Fibroblast of skin of scalp (primary cell): ENCODE data around the gene PPP1R18.

Experiments
- DNase-seq: peaks from one replicate; pipeline ENCODE4 v3.0.0-alpha.2; 2013

PPP1R18 gene

DNA sequence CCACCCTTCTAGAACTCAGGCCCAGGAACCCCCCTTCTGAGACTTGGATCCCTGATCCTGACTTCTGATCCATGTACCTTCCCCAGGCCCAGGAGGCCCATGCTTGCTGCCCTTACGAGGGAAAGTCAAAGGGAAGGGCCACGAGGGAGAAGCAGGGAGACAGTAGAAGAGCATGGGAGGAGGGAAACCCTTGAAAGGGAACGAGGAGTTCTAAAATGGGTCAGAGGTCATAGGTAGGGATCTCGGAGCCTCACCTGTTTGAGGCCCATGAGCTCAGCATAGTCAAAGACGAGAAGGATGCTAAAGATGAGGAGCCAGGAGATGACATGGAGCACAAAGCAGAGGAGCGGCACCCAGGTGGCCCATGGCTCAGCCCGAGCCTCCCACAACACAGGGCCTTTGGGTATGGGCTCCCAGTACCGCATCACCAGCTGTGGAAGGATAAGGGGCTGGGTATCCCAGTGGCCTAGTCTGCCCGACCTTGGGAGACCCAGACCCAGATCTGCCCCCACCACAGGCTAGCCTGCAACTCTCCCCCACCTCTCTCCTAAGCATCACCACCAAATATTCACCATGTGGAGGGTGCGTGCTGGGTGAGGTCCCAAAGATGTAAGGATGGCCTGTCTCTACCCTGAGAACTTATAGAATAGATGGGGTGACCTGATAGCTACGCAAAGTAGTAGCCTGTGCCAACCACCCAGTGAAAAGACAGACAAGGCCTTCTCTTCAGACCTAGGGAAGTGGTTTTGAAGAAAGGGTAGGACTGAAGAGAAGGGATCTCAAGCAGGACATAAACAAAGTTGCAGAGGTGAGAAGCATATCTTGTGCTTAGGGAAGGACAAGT lies 2.8 kb upstream of the PPP1R18 start:
- DNase-seq: no peak

DNA sequence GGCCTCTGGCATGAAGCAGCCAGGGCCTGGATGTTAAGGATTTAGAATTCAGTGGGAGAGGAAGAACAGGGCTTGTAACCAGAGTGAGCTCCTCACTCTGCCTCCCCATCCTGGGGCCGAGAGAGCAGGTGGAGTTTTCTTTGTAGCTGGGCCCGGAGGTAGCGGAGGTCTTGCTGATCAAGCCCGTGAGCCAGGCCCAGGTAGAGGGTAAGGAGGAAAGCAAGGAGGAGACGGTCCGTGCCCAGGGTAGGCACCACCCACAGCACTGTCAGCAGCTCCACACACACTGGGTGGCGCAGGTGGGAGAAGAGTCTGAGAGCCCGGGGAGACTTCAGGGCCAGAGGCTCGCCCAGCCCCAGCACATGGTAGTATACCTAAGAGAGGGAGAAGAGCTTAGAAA lies 2.1 kb upstream of the PPP1R18 start:
- DNase-seq: no peak

DNA sequence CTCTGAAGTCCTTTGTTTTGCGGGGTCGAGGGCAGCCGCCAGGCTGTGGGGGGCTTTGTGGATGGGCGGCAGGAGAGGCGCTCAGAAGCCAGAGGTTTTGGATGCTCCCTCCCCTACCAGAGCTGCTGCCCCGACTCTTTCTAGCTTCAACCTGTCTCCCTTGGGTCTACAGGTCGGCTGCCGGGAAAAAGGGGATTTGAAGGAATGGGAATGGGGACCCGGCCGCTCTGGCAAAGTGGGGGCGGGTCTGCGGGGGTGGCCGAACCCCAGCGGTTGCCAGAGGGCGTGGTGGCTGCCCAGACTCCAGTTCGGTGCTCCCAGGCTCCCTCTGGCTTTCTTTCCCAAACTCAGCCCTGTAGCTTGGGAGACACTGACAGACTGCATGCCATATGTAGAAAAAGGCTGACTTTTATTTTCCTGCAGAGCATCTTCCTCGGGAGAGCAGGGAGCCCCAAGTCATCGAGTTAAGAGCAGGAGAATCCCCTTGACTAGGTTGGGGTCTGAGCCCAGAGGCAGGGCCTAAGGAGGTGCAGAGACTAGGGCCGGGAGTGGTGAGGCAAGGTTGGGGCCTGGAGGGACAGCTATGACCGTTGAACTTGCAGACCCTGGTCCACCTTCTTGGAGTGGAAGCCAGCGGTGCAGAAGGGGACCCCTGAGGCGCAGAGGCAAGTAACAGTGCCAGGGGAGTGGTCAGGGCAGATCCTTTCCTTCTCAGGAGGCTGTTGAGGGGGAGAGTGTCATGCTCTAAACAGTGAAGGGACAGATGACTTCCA lies 1.4 kb upstream of the PPP1R18 start:
- peak; percentile 60 for DNase-seq

DNA sequence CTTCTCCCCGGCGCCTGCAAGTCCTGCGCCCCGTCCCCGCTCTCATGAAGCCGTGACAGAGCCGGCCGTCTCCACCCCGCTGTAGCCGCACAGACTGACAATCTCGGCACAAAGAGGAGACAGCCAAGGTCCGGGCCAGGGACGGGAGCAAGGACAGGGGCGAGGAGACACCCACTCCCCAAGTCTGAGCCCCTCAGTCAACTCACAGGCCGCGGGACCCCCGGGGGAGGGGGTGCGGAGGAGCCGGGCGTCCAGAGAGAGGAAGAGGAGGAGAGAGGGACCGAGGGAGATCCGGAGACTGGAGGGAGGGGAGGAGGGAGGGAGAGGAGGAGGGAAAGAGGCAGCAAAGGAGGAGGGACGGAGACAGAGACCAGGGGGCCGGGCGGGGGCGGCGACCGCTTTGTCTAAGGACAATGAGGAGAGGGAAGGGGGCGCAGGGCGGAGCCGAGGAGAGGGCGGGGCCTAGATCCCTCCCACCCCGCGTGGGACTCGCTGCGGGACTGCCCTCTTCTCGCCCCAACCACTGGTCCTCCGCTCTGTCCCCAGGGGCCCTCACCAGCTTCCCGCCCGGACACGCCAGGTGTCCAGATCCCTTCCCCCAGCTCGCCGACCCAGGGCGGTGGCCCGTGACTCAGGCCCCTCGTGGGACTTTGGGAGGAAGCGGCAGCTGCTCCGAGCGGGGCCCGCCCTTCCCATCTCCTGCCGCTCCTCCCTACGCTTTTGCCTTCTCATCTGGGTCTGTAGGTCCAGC lies 638 bp upstream of the PPP1R18 start:
- DNase-seq: peak; percentile 98

DNA sequence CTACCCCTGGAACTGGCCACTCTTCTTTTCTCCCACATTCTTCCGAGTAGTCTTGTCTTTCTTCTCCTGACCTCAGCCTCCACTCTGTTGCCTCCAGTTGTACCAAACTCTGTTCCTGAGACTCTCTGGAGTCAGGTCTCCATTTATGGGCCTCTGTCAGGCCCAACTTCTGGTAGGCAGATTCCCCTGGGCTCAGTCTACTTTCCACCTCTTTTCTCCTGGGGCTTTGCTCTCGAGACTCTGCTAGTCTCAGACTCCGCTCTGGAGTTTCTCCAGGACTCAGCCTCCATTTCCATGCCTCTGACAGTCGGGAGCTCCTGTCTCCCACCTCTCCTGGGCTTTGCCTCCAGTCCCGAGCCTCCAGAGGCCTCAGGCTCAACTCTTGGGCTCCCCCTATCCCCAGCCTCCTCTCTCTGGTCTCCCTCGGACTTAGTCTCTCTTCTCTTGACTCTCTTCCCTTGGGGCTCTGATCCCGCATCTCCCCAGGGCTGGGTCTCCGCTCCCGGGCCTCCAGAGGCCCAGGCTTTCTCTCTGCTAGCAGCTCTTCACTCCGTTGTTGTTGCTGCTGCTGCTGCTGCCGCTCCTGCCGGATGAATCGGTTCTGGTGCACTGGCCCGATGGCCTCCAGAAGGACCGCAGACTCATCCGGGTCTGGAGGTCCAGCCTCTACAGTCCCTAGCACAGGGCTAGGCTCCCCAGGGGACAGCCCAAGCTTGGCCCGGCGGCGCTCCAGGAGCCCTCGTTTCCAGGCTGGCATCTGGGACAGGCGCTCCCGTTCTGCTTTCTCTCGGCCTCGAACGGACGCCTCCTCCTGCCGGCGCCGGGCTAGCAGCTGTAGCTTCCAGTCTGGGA lies 1.1 kb downstream of the PPP1R18 start:
- peak; percentile 35 for DNase-seq

DNA sequence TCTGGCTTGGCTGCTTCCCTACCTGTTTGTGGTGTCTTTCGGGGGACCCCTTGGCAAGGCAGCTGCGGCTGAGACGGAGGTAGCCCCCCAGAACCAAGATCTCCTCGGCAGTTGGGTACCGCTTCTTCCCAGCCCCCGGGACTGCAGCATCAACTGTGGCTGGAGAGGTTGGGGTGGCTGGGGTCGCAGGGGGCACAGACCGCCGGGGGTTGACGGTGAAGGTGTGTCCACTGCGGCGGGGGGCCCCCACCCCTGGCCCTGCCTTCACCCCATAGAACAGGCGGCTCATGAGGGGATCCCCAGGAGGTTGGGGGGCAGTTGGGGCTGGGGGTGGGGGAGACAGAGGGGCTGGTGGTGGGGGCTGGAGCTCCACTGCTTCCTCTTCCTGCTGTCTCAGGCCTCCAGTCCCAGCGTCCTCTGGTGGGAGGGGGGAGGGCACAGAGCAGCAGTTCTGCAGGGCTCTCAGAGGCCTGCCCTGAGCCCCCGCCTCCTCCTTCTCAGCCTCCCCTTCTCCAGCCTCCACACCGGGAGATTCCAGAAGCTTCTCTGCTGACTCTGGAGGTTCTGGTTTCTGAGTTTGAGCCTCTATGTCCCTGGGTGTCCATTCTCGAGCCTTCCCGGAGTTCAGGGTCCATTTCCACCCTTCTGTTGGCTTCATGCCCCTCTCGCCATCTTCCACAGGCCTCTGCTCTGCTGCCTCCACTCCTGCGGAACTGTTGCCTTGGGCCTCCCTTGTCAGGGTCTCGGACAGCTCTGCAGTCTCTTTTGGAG lies 1.9 kb downstream of the PPP1R18 start:
- DNase-seq: peak; percentile 67

DNA sequence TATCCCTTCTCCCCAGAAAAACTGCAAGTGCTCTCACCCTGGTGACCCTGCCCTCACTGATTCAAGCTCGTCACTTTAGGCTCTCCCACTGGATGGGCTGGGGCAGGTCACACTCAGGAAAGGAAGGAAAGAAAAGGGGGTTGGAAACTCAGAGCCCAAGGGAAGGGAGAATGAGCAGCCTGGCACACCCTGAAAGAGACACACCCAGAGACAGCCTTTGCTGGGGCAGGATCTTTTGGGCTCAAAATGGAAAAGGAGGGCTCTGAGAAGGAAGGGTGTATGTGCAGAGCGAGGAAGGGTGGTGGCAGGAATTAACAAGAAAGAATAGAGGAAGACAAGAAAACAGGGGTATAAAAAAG lies 2.5 kb downstream of the PPP1R18 start:
- no peak for DNase-seq

DNA sequence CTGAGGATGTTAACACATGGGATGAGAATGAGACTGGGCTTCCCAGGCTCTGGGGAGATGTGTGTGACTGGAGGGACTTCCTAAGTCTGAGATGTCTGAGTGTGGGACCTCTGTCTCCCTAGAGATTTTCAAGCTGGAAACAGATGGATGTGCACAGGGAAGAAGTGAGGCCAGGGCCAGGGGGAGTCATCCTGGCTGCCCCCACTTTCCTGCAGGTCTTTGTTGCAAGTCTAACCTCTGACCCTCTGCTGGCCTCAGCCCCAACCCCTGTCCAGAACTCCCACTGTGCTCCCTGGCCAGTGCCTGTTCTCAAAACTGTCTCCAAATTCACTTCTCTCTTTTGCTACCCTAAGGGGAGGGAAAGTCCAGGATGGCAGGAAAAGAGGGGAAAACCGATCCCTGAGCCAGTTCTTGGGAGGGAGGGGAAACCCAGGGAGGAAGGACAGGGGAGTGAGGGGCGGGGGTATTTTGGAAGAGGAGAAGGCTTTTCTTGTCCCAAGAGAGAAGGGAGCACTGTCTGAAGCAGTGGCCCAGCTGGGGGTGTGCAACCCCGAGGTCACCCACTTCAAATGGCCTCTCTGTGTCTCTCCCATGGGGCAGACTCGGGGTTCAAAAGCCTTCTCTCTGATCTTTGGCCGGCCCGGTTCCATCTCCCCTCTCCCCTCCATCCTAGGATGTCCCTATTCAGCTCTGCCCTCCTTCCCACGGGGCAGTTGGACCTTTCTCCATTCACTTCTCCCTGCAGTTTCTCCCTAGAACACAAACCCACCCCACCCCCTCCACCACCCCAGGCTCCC lies 3.1 kb downstream of the PPP1R18 start:
- no peak for DNase-seq

DNA sequence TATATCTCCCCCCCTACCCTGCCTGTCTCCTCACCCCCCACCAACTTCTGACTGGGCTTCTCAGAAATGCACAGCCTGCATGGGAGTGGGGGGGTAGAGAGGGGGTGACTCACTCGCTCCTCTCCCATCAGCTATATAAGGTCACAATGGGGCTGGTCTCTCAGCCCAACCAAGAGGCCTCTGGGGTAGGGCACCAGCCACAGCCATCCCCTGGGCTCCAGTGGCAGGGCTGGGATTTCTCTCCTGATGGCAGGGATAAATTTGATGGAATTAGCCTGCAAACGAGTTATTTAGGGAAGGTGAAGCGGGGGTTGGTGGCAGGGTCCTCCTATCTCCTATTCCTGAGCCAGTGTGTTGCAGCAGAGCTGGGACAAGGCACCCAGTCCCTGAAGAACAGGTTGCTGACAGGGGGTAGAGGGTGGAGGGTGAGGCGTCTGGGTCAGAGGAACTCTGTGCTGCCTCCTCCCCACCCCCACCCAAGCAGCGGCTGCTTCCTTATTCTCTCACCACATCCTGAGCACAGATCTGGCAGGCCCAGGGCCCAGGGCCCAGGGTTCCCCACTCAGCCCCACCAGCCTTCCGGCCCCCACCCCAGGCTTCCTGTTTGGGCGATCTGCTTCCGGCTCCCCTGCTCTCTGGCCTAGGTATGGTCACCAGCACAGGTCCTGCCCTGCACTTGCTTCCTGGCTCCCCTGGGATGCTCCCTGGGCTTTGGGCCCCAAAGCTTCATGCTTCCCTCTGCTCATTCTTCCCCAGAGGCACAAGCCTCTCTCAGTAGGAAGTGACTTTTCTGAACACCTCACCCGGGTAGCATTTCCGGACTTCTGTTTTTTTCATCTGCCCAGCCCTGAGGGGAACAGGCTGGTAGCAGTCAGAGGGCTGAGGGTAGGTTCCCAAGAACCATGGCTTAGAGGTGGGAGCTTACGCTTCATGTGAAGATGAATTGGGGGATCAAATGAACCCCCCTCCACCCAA lies 4.0 kb downstream of the PPP1R18 start:
- peak; percentile 97 for DNase-seq

DNA sequence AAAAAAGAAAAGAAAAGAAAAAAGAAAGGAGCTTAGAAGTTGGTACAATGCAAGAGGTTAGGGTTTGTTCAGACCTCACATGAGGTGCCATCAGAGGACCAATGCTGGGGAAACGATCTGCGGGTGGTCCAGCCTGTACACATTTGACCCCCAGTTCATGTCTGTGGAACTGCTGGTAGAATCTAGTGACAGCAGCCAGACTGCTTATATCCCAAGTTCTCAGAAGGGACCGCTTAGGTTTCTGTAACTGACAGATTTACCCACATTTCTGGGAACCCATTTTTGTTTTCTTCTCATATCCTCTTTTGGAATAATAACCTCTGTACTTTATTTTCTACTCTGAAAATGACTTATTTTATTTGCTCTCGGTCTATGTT lies 4.7 kb downstream of the PPP1R18 start:
- DNase-seq: no peak

DNA sequence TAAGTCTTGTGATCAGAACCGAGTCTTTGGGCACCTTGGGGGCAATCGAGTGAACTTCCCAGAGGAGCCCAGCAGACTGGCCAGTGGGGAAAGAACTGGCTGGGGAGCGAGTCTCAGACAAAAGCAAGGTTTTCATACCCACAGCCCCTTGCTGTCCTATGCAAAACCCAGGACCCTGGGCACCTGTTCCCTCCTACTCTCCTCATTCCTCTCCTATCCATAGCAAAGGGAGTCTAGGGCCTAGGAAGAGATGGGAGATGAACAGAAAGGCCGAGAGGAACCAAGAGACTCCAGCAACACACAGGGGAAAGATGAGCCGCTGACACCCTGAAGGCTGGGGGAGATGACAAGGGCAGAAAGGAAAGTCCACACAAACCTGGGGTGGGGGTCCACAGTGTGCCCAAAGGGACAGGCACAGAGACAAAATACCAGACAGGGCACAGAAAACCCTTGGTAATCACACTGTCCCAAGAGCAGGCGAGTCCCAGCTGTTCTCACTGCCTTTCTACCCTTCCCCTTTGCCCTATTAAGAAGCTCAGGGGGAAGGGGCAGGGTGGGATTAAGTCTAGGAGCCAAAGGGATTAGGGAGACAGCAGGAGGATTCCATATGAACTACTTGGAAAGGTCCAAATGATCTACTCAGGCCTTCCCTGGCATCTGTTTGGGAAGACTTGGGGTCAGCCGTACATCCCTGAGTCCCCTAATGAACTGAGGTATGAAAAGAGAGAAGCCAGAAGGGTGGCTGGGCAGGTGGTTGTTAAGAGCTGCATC lies 6.5 kb downstream of the PPP1R18 start:
- DNase-seq: no peak

DNA sequence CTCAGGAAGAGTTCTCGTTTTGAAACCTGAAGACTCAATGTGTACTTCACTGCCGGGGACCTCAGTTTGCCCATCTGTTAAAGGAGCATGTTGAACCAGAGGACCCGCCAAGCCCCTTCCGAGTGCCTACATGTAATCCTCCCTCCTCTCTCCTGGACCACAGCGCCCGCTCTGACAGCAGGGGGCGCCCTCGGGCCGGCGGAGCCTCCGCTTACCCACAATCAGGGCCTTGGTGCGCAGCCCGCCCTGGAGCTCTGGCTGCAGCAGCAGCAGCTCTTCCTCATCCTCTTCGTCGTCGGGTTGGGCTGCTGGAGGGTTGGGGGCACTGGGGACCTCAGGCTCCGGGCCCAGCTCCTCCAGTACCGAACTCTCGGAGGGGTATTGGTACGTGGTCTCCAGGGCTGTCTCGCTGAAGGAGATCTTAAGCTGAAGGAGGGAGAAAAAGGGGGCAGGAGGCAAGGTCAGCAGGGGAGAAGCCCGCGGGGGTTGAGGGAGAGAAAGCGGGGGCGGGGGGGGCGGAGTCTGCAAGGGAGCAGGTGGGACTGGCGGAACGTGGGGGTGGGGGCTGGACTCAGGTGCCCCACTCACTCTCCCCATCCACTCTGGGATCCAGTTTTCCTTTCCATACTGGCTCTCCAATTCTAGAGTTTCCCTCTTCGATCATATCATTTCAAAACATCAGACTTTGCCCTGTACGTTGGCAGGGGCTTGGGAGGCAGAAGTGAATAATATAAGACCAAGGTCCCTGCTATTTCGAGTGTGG lies 7.3 kb downstream of the PPP1R18 start:
- peak; percentile 78 for DNase-seq

DNA sequence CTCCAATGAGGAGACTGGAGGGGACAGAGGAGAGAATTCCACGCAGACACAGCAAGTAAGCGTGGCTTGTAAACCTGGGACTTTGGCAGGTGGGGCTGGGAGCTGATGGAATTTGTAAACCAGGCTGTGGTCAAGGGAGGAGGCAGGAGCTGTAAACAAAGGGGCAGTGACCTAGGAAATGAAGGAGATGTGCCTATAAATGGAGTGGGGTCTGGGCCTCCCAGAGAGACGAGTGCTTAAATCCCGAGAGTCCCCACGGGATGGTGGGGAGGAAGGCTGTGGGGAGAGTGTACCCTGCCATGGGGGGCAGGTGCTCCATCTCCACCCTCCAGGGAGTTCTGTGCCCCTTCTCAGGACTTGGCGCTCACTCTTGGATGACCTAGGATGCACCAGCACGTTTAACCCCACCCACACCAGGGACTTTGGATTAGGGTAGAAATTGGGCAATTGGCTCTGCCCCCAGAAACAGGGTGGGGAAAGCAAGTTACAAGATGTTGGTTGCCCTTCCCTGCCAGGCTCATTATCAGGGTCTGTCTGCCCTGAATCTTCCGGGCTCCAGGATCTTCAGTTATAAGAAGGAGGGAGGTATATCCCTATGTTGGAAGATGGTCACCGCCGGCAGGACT lies 9.7 kb downstream of the PPP1R18 start:
- no peak for DNase-seq

DNA sequence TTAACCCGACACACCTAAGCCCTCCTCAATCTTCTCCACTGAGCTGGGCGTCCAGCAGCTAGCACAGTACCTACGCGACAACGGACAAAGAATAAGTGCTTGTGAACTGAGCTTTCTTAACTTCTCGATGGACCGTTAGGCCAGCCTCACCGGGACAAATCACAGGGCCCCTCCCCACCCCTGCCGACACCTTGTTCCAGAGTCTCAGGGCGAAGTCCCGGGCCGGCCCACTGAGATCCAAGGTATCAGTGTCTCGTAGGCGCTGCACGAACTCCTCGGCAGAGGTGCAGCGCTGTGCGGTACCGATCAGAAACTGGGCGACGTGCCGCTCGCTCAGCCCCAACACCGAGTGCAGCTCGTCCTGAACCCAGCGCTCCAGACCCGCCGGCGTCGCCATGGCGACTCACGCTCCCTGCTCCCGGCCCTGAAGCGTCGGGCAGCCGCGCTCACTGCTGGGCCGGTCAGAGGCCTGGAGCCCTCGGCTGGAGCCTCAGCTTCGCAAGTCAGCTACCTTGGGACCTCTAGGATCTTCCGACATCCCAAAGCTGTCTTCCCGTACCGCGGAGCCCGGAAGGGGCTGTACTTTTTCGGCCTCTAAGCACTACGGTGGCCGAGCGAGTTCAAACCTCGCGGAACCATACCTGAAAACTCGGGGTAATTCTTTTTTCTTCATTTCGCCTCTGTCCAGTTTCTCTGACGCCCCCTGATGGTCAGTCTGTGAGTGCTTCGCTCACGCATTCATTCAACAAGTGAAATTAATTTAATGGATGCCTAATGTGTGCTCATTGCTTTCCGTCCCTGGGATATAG lies 13.8 kb downstream of the PPP1R18 start, which contains the start of gene DHX16:
Gene DHX16, minus strand, starts transcription at position 562 of the 809 bp plus-strand sequence. Its CDS starts 165 bp downstream, at position 397.
- DNase-seq: peak; percentile 99

DNA sequence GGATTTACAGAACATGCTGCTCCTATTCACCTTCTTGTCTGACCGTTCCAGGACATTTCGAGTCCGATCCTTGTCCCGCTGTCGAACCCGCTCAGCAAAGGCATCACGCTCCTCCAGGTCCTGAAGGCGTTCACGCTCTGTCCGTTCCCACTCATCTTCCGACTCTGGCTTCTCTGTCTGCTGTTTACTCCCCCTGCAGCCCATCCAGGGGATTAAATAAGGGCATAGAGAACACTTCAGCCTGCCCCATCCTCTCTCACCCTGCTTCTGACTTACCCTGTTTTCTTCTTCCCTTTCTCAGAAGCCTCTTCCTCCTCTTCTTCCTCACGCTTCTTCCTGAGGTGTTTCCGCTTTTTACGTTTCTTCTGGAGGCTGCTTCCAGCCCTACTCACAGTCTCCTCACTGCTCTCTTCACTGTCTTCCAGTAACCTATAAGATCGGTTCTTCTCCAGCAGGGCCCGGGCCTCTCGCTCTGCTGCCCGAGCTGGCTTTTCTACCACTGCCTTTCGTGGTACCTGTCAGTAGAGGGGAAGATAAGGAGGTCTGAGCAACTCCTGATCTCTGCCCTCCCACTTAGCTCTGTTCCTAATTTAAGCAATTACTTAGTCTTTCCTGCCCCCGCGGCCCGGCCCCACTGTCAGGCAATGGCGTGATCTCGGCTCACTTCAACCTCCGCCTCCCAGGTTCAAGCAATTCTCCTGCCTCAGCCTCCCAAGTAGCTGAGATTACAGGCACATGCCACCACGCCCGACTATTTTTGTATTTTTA lies 15.5 kb downstream of the PPP1R18 start:
- no peak for DNase-seq
